ENCODE data around the gene MEIS2. TPM values are rescaled to one million over a fixed set of nuclear protein-coding genes. Genes with fewer than 3 reads are reported as not detected.

The MEIS2 gene
- total and polyA plus RNA-seq, 9 donors, result 27.7 to 73.7 (median 47.7) TPM

- Histone ChIP-seq H3K27me3 (no peaks in the 10 kb centered on the region), H3K4me1 (ENCODE audit: insufficient read depth) (peaks cover 3% of the 10 kb centered on the region), H3K4me3 (no peak overlapping the region), H3K27ac (no peak overlapping the region), H3K36me3 (no peaks in the 10 kb centered on the region), H3K9me3 (no peaks in the 10 kb centered on the region)
- no peak for TF ChIP-seq POLR2A (IDR thresholded peaks at IDR 0.05)
- no peak for TF ChIP-seq EP300 (IDR thresholded peaks at IDR 0.05)
- TF ChIP-seq, protein P1, sequence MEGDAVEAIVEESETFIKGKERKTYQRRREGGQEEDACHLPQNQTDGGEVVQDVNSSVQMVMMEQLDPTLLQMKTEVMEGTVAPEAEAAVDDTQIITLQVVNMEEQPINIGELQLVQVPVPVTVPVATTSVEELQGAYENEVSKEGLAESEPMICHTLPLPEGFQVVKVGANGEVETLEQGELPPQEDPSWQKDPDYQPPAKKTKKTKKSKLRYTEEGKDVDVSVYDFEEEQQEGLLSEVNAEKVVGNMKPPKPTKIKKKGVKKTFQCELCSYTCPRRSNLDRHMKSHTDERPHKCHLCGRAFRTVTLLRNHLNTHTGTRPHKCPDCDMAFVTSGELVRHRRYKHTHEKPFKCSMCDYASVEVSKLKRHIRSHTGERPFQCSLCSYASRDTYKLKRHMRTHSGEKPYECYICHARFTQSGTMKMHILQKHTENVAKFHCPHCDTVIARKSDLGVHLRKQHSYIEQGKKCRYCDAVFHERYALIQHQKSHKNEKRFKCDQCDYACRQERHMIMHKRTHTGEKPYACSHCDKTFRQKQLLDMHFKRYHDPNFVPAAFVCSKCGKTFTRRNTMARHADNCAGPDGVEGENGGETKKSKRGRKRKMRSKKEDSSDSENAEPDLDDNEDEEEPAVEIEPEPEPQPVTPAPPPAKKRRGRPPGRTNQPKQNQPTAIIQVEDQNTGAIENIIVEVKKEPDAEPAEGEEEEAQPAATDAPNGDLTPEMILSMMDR (IDR thresholded peaks at IDR 0.05), result no peak
- WGBS, 3 donors, result 85 to 95% (median 93%) methylated on average over 9 of the region's 9 CpGs
- intact Hi-C loops (cut with DNase I), result no loop called here
- DNase-seq, result no peak
Measured at GRCh38 chr15:37057831-37058230, 42.5 kb downstream of the MEIS2 start.

DNA sequence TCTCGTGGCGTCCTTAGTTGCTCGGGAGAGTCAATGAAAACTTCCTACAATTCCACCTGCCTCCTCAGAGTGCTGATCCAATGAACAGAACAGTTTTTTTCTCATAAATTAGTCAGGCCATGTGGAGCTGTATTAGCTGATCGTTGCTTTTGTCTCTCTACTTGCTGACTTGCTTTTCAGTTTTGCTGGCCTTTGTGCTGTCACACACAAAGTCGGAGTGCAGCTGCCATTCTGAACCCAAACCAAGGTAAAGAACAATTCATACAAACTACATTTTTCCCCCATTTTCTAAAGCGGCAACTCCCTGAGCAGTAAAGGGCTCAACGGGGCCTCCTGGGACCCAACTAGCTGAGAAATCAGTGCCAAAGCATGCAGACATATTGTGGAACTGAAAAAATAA is 43.1 kb downstream of the MEIS2 start:
- Histone ChIP-seq H3K4me1 (ENCODE audit: insufficient read depth) (peaks cover 3% of the 10 kb centered on the region), H3K9me3 (no peaks in the 10 kb centered on the region), H3K27me3 (no peaks in the 10 kb centered on the region), H3K27ac (no peak overlapping the region), H3K4me3 (no peak overlapping the region), H3K36me3 (no peaks in the 10 kb centered on the region)
- TF ChIP-seq POLR2A (IDR thresholded peaks at IDR 0.05), result no peak
- TF ChIP-seq, protein P1 (IDR thresholded peaks at IDR 0.05), result no peak
- TF ChIP-seq EP300 (IDR thresholded peaks at IDR 0.05), result no peak
- DNase-seq, result no peak
- intact Hi-C loops (cut with DNase I), result no loop called here
- WGBS, 3 donors, result 92 to 94% (median 94%) methylated on average over 7 of the region's 7 CpGs

DNA sequence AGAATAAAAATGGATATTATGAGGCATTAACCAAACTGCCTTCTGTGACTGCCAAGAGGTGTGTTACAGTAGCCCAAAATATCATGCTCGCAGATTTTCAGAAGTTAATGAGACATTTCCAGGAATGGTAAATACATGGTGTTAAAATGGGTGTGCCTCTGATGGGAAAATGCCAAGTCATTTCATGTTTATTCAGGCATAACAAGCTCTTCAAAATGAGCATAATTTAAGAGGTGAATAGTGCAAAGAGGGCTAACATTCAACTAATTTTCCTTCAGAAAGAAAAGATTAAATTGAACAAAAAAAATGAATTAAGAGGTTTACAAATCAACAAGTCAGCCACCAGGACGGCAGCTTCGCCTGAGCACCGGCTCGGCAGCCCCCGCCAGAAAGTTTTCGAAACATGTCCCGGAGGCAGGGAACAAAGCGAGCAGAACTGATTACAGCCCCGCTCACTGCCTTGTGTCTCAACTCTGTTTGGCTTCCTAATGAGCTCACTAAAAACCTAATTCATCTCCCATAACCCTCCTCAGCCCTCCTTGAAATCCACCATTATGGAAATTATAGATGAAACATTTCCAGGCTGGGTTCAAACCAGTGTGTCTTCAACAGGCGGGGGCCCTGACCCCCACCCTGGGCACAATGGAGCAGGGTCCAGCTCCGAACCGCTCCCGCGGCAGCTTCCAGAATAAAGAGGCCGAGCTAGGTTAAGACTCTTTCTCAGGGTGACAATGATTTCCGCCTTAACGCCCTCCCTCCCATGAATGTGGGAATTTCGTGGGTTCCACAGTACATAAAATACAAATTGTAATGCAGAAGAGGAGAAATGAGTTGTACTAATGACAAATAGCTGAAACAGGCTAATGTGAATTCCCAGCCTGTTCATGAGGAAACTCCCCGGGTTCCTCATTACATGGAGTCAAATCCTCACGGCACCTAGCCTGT is 43.9 kb downstream of the MEIS2 start:
- Histone ChIP-seq H3K4me1 (ENCODE audit: insufficient read depth) (peaks cover 3% of the 10 kb centered on the region), H3K36me3 (no peaks in the 10 kb centered on the region), H3K9me3 (no peaks in the 10 kb centered on the region), H3K27ac (no peak overlapping the region), H3K4me3 (no peak overlapping the region), H3K27me3 (no peaks in the 10 kb centered on the region)
- peak in 1 of 5 donors; percentile 55 for DNase-seq
- TF ChIP-seq EP300 (IDR thresholded peaks at IDR 0.05), result no peak
- TF ChIP-seq, protein P1 (IDR thresholded peaks at IDR 0.05), result no peak
- no peak for TF ChIP-seq POLR2A (IDR thresholded peaks at IDR 0.05)
- intact Hi-C loops (cut with DNase I), result no loop called here
- WGBS, 3 donors, result 74 to 92% (median 89%) methylated on average over 21 of the region's 21 CpGs

GRCh38 chr15:37055481-37055880 is 44.9 kb downstream of the MEIS2 start:
- Histone ChIP-seq H3K4me3 (no peak overlapping the region), H3K4me1 (ENCODE audit: insufficient read depth) (peaks cover 3% of the 10 kb centered on the region), H3K9me3 (no peaks in the 10 kb centered on the region), H3K27ac (no peak overlapping the region), H3K36me3 (no peaks in the 10 kb centered on the region), H3K27me3 (no peaks in the 10 kb centered on the region)
- 91 to 95% (median 91%) methylated on average over 8 of the region's 8 CpGs for WGBS, 3 donors
- DNase-seq, result no peak
- TF ChIP-seq EP300 (IDR thresholded peaks at IDR 0.05) (no peak), POLR2A (IDR thresholded peaks at IDR 0.05) (no peak)
- TF ChIP-seq, protein P1 (IDR thresholded peaks at IDR 0.05), result no peak
- intact Hi-C loops (cut with DNase I), result no loop called here
